WTC11 (cell line): ENCODE results near the gene LZTR1. TPM values are rescaled to one million over a fixed set of nuclear protein-coding genes. Genes with fewer than 3 reads are reported as not detected.

Experiments used
- ATAC-seq: fragments of 200-7000 bp; cut with Tn5 transposase; 2 replicates; pipeline ENCODE4 v1.10.0; 2021; ENCODE audit warnings: mild to moderate bottlenecking, moderate library complexity
- CTCF ChIA-PET: fragments of 300-600 bp; sonication (Branson Sonifier 250); formaldehyde crosslinking; loops from one replicate; lab custom pipeline; 2021; ENCODE audit warnings: antibody characterized with exemption; lab: Charles Lee
- POLR2A ChIA-PET: fragments of 350-600 bp; sonication (Branson Sonifier 250); formaldehyde crosslinking; loops from one replicate; lab custom pipeline; 2021; ENCODE audit warnings: antibody characterized with exemption; lab: Charles Lee
- DNase-seq: peaks from one replicate; pipeline ENCODE4 v3.0.0; 2021; ENCODE audit warnings: low spot score
- H3K27ac Mint-ChIP-seq: 2 replicates; pipeline ENCODE4 v1.8.0; 2021; ENCODE audit warnings: mixed read lengths
- H3K27me3 Mint-ChIP-seq: 2 replicates; pipeline ENCODE4 v1.8.0; 2021; ENCODE audit warnings: low read depth, mild to moderate bottlenecking, moderate library complexity, mixed read lengths
- H3K36me3 Mint-ChIP-seq: 2 replicates; pipeline ENCODE4 v1.8.0; 2021; ENCODE audit warnings: mixed read lengths
- H3K4me1 Mint-ChIP-seq: 2 replicates; pipeline ENCODE4 v1.8.0; 2022; ENCODE audit warnings: mixed read lengths
- H3K4me3 Mint-ChIP-seq: 2 replicates; pipeline ENCODE4 v1.8.0; 2021; ENCODE audit warnings: mild to moderate bottlenecking, moderate library complexity, mixed read lengths
- H3K9me3 Mint-ChIP-seq: 2 replicates; pipeline ENCODE4 v1.8.0; 2021; ENCODE audit warnings: mixed read lengths
- CBFB ChIP-seq: sonication (generic); formaldehyde crosslinking; IDR thresholded peaks from 2 replicates; pipeline ENCODE4 v1.8.1; 2022; ENCODE audit warnings: mild to moderate bottlenecking, low read depth, missing genetic modification reagents
- EMX1 ChIP-seq: fragments of 250-450 bp; sonication (Bioruptor Pico); IDR thresholded peaks from 2 replicates; pipeline ENCODE4 v1.8.0; 2021; ENCODE audit warnings: mild to moderate bottlenecking
- GRHL2 ChIP-seq: fragments of 250-450 bp; sonication (Bioruptor Pico); IDR thresholded peaks from 2 replicates; pipeline ENCODE4 v1.8.0; 2022; ENCODE audit warnings: mild to moderate bottlenecking, moderate library complexity; ENCODE audit not compliant: insufficient replicate concordance, severe bottlenecking
- IRF2 ChIP-seq: sonication (generic); formaldehyde crosslinking; IDR thresholded peaks from 2 replicates; pipeline ENCODE4 v1.8.0; 2022; ENCODE audit warnings: low read depth, missing genetic modification reagents, borderline replicate concordance
- JUN ChIP-seq: sonication (generic); formaldehyde crosslinking; IDR thresholded peaks from 2 replicates; pipeline ENCODE4 v1.8.0; 2023; ENCODE audit warnings: mild to moderate bottlenecking, missing genetic modification reagents
- MAX ChIP-seq: sonication (generic); formaldehyde crosslinking; IDR thresholded peaks from 2 replicates; pipeline ENCODE4 v1.8.0; 2022; ENCODE audit warnings: mild to moderate bottlenecking, missing genetic modification reagents
- MXD4 ChIP-seq: fragments of 250-450 bp; sonication (Bioruptor Pico); IDR thresholded peaks from 2 replicates; pipeline ENCODE4 v1.8.0; 2021; ENCODE audit warnings: mild to moderate bottlenecking, moderate library complexity, borderline replicate concordance
- PRDM15 ChIP-seq: sonication (generic); formaldehyde crosslinking; IDR thresholded peaks from 2 replicates; pipeline ENCODE4 v1.8.0; 2022; ENCODE audit warnings: missing genetic modification reagents
- RELA ChIP-seq: sonication (generic); formaldehyde crosslinking; IDR thresholded peaks from 2 replicates; pipeline ENCODE4 v1.8.1; 2022; ENCODE audit warnings: missing genetic modification reagents, mild to moderate bottlenecking, borderline replicate concordance
- RORB ChIP-seq: fragments of 250-450 bp; sonication (Bioruptor Pico); IDR thresholded peaks from 2 replicates; pipeline ENCODE4 v1.9.0; 2021; ENCODE audit warnings: mild to moderate bottlenecking
- SMAD3 ChIP-seq: sonication (generic); formaldehyde crosslinking; IDR thresholded peaks from 2 replicates; pipeline ENCODE4 v1.8.0; 2022; ENCODE audit warnings: missing genetic modification reagents, mild to moderate bottlenecking, borderline replicate concordance
- ZBTB21 ChIP-seq: sonication (generic); formaldehyde crosslinking; IDR thresholded peaks from 2 replicates; pipeline ENCODE4 v1.8.1; 2023; ENCODE audit warnings: mild to moderate bottlenecking, missing genetic modification reagents, borderline replicate concordance
- ZNF219 ChIP-seq: sonication (generic); formaldehyde crosslinking; IDR thresholded peaks from 2 replicates; pipeline ENCODE4 v1.8.0; 2023; ENCODE audit warnings: missing genetic modification reagents, mild to moderate bottlenecking, borderline replicate concordance
- ZNF423 ChIP-seq: fragments of 250-450 bp; sonication (Bioruptor Pico); IDR thresholded peaks from 2 replicates; pipeline ENCODE4 v2.1.2; 2022; ENCODE audit warnings: mild to moderate bottlenecking, moderate library complexity
- ZNF512 ChIP-seq: sonication (generic); formaldehyde crosslinking; IDR thresholded peaks from 2 replicates; pipeline ENCODE4 v1.8.1; 2022; ENCODE audit warnings: missing genetic modification reagents, borderline replicate concordance
- ZNF532 ChIP-seq: fragments of 250-450 bp; sonication (Bioruptor Pico); IDR thresholded peaks from 2 replicates; pipeline ENCODE4 v1.9.0; 2021; ENCODE audit warnings: mild to moderate bottlenecking, borderline replicate concordance
- ZNF671 ChIP-seq: fragments of 250-450 bp; sonication (Bioruptor Pico); IDR thresholded peaks from 2 replicates; pipeline ENCODE4 v1.8.0; 2021; ENCODE audit warnings: mild to moderate bottlenecking
- total RNA-seq: library from RNA; stranded (reverse); gene quantifications from 3 replicates; pipeline ENCODE4 v1.2.3, GENCODE V29; 2021
- TF ChIP-seq, protein P1 (sequence below): fragments of 250-450 bp; sonication (Bioruptor Pico); conservative IDR thresholded peaks from 2 replicates; pipeline ENCODE4 v1.9.0; 2021; ENCODE audit warnings: mild to moderate bottlenecking
- TF ChIP-seq, protein P2 (sequence below): sonication (generic); formaldehyde crosslinking; IDR thresholded peaks from 2 replicates; pipeline ENCODE4 v1.8.1; 2023; ENCODE audit warnings: mild to moderate bottlenecking, missing genetic modification reagents, moderate library complexity
- TF ChIP-seq, protein P3 (sequence below): sonication (generic); formaldehyde crosslinking; IDR thresholded peaks from 2 replicates; pipeline ENCODE4 v1.8.1; 2022; ENCODE audit warnings: low read depth, mild to moderate bottlenecking, moderate library complexity, missing genetic modification reagents, borderline replicate concordance

LZTR1 gene
- total RNA-seq, 1 experiment from 2014 or later: 38.3 TPM

GRCh38 chr22:21016644-21017420 is 34.7 kb downstream of the LZTR1 start:
- TF ChIP-seq ZNF219 (CRISPR knock-in tag) (no peak), ZNF512 (CRISPR knock-in tag) (no peak), IRF2 (CRISPR knock-in tag) (no peak), ZNF423 (CRISPR knock-in tag) (no peak), RORB (CRISPR knock-in tag) (no peak), RELA (no peak), MAX (no peak), MXD4 (CRISPR knock-in tag) (no peak), GRHL2 (CRISPR knock-in tag) (no peak), JUN (no peak), ZNF532 (no peak), ZBTB21 (CRISPR knock-in tag) (no peak), EMX1 (CRISPR knock-in tag) (no peak), PRDM15 (CRISPR knock-in tag) (no peak), SMAD3 (CRISPR knock-in tag) (no peak), ZNF671 (CRISPR knock-in tag) (no peak), CBFB (CRISPR knock-in tag) (no peak)
- TF ChIP-seq, protein P1, sequence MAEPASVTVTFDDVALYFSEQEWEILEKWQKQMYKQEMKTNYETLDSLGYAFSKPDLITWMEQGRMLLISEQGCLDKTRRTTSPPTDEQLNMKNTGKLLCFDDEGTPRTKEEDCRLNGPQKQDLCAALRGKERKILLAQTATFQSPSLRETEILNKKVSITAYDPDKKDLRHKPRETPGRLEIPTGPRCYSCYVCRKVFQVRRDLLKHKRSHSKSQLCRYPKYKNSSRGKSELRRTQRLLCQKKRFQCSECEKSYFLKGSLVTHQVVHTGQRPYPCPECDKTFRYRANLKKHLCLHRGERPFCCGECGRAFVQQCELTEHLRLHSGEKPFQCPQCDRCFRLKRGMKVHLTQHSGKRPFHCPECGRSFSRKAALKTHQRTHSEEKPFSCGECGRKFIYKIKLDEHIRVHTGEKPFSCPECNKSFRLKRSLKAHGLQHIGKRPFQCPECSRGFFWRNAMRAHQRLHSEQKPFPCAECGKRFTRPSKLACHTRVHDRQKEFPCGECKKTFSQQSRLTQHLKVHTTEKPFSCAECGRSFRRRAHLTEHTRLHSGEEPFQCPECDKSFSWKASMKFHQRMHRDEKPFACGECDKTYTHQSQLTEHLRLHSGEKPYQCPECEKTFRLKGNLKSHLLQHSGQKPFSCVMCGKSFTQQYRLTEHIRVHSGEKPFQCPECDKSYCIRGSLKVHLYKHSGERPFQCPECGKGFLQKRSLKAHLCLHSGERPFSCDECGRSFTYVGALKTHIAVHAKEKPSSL (CRISPR knock-in tag): no peak
- TF ChIP-seq, protein P2, sequence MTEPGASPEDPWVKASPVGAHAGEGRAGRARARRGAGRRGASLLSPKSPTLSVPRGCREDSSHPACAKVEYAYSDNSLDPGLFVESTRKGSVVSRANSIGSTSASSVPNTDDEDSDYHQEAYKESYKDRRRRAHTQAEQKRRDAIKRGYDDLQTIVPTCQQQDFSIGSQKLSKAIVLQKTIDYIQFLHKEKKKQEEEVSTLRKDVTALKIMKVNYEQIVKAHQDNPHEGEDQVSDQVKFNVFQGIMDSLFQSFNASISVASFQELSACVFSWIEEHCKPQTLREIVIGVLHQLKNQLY (CRISPR knock-in tag): no peak
- TF ChIP-seq, protein P3, sequence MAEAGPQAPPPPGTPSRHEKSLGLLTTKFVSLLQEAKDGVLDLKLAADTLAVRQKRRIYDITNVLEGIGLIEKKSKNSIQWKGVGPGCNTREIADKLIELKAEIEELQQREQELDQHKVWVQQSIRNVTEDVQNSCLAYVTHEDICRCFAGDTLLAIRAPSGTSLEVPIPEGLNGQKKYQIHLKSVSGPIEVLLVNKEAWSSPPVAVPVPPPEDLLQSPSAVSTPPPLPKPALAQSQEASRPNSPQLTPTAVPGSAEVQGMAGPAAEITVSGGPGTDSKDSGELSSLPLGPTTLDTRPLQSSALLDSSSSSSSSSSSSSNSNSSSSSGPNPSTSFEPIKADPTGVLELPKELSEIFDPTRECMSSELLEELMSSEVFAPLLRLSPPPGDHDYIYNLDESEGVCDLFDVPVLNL (CRISPR knock-in tag): no peak
- peaks cover 16% of the 10 kb centered on the region for H3K4me1 Mint-ChIP-seq
- no peaks in the 10 kb centered on the region for H3K36me3 Mint-ChIP-seq
- no peak for ATAC-seq
- H3K9me3 Mint-ChIP-seq: peaks cover 6% of the 10 kb centered on the region
- no peak overlapping the region for H3K27ac Mint-ChIP-seq
- ChIA-PET CTCF (interaction anchor here (0.6 to 1.1 kb wide), 3 partner anchors 47 to 88 kb away, joined by 3 to 4 read pairs (median 3); no protein-coding TSS in a partner anchor), POLR2A (no interaction called here)
- peaks cover 25% of the 10 kb centered on the region for H3K27me3 Mint-ChIP-seq
- no peak for DNase-seq
- no peak overlapping the region for H3K4me3 Mint-ChIP-seq
